Stimulated activated CD4-positive, alpha-beta T cell treated with anti-CD3 and anti-CD28 coated beads, TNF-alpha, amount 100 ng/mL, for 24 hours (primary cell): ENCODE results near the gene CXorf66.
"Not testable (repeated sequence)": the region's sequence is repeated elsewhere in the genome, so short reads cannot be mapped to it uniquely, and the experiment has no call there.

Source experiments
- DNase-seq, 3 experiments: peaks; one replicate each; pipeline ENCODE4 v3.0.0-alpha.2; 2020; ENCODE audit warnings: low read depth in 3 of 3

CXorf66 gene

GRCh38 chrX:139929876-139930275 lies 35.4 kb downstream of the CXorf66 start:
- DNase-seq: no peak

- no peak for DNase-seq
Observed at GRCh38 chrX:139924696-139925095, 40.6 kb downstream of the CXorf66 start.

- no peak for DNase-seq
Observed at GRCh38 chrX:139924069-139924695, 41.1 kb downstream of the CXorf66 start.

- DNase-seq: not testable (repeated sequence)
Observed at GRCh38 chrX:139921142-139921541, 44.2 kb downstream of the CXorf66 start.

- no peak for DNase-seq
Observed at GRCh38 chrX:139920316-139920715, 45.0 kb downstream of the CXorf66 start.

- no peak for DNase-seq
Observed at GRCh38 chrX:139914421-139914820, 50.9 kb downstream of the CXorf66 start.

GRCh38 chrX:139909712-139910111 lies 55.6 kb downstream of the CXorf66 start:
- DNase-seq: no peak

- DNase-seq: no peak
Observed at GRCh38 chrX:139907078-139907477, 58.2 kb downstream of the CXorf66 start.

- DNase-seq: no peak
Observed at GRCh38 chrX:139905743-139906142, 59.6 kb downstream of the CXorf66 start.
